GM21515 (cell line): ENCODE results near the gene RNF25.

ENCODE experiments used
- ATAC-seq: cut with Tn5 transposase; IDR thresholded peaks from one replicate; pipeline ENCODE4 v1.9.1; 2021; ENCODE audit not compliant: unreplicated experiment

RNF25 gene

DNA sequence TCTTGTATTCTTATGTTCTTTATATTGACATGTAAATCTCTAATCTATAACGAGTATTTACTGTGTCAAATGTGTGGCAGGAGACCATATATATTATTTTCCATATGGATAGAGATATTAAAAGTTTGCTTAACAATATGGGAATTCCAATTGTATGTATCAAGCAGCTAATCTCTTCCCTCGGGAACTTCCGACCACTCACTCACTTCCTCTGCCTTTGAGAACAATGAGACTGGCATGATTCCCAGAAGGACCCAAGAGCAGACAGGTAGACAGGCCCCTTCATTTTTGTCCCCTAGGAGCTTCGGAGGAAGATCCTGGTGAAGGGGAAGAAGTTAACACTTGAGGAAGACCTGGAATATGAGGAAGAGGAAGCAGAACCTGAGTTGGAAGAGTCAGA lies 40.0 kb downstream of the RNF25 start:
- no peak for ATAC-seq

- ATAC-seq = no peak
Observed at GRCh38 chr2:218627939-218628338, 43.9 kb downstream of the RNF25 start.

- ATAC-seq = no peak
Observed at GRCh38 chr2:218626369-218626768, 45.4 kb downstream of the RNF25 start.

DNA sequence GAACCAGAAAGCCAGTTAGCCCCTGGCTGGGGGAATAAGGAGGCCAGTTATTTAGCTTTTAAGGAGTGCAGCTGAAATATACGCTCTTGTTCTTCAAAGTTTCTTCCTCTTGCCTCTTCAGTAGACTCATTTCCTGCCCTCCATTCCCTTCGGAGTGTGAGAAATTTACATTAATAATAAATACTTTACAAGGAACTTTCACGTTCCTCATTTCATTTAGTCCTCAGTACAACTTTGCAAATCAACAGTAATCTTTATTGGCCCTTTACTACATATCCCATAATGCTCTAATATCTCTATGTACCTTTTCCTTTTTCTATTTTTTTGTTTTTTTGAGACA lies 48.5 kb downstream of the RNF25 start:
- no peak for ATAC-seq

GRCh38 chr2:218622606-218623365 lies 49.0 kb downstream of the RNF25 start:
- no peak for ATAC-seq

- ATAC-seq = no peak
Observed at GRCh38 chr2:218621007-218621406, 50.8 kb downstream of the RNF25 start.

- no peak for ATAC-seq
Observed at GRCh38 chr2:218618102-218618860, 53.5 kb downstream of the RNF25 start.

- no peak for ATAC-seq
Observed at GRCh38 chr2:218615868-218616315, 55.9 kb downstream of the RNF25 start.
